NCI-H2196 treated with DMSO at 0.1 percent for 48 hours (cell line): ENCODE measurements around the gene HOXA11.
A peak's percentile ranks its signal among the peaks of the same experiment; 100 is the strongest.

ENCODE experiments used
- DNase-seq: peaks from one replicate; lab custom pipeline; 2025; ENCODE audit not compliant: unreplicated experiment; lab: John Stamatoyannopoulos, UW

HOXA11 gene

GRCh38 chr7:27159266-27160144 is 25.5 kb downstream of the HOXA11 start:
- DNase-seq, result no peak

- DNase-seq, result no peak
These were observed 26.4 kb downstream of the HOXA11 start for GRCh38 chr7:27158436-27159265.

DNA sequence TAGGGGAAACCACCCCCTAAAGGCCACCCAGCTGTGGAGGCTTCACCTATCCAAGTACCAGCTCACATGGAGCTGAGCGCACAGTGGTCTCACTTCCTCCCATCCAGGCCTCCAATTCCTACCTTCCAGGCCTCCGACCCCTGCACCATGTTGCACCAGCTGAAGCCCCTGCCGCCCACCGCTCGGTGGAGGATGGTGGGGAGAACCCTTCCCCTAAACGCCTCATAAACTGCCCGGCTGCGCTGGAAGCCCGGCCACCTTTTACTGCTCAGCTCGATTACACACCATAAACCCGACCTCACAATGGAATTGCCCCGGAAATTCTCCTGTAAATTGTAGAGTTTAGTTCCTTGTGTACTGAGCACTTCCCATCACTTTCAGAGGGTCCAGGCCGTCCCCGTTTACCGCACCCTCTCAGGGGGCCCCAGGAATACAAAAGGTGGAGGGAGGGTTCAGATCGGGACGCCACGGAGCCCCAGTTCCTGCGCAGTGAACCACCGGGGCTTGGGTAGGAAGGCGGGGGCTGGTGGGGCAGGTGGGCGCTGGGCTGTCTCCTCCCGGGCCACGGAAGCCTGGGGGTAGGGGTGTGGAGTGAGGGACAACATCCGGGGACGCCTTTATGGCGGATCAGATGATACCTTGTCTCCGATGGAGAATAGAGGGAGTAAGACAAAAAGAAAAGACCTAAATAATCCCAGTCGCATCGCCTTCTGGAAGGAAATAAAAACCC is 27.2 kb downstream of the HOXA11 start:
- DNase-seq, result no peak

GRCh38 chr7:27156916-27157701 is 27.9 kb downstream of the HOXA11 start:
- DNase-seq, result no peak

DNA sequence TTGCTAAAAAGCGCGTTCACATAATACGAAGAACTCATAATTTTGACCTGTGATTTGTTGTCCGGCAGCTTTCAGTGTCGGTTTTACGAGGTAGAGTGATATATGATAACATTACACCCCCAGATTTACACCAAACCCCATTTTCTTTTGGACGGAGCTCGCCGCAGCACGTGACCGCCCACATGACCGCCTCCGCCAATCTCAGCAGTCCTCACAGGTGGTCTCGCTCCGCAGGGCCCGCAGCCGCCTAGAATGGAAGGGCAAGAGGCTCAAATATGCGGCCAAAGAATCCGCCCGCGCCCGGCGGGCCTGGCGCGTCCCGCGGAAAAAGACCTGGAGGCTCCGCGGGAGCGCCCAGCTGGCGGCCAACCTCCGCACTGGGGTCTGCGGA is 28.5 kb downstream of the HOXA11 start, which contains the start of gene HOXA7:
TSS of gene HOXA7 (minus strand) at position 168 of the 391 bp plus-strand sequence. CDS start at position 38, 130 bp downstream.
- no peak for DNase-seq

GRCh38 chr7:27155816-27156507 is 29.1 kb downstream of the HOXA11 start:
- no peak for DNase-seq

DNA sequence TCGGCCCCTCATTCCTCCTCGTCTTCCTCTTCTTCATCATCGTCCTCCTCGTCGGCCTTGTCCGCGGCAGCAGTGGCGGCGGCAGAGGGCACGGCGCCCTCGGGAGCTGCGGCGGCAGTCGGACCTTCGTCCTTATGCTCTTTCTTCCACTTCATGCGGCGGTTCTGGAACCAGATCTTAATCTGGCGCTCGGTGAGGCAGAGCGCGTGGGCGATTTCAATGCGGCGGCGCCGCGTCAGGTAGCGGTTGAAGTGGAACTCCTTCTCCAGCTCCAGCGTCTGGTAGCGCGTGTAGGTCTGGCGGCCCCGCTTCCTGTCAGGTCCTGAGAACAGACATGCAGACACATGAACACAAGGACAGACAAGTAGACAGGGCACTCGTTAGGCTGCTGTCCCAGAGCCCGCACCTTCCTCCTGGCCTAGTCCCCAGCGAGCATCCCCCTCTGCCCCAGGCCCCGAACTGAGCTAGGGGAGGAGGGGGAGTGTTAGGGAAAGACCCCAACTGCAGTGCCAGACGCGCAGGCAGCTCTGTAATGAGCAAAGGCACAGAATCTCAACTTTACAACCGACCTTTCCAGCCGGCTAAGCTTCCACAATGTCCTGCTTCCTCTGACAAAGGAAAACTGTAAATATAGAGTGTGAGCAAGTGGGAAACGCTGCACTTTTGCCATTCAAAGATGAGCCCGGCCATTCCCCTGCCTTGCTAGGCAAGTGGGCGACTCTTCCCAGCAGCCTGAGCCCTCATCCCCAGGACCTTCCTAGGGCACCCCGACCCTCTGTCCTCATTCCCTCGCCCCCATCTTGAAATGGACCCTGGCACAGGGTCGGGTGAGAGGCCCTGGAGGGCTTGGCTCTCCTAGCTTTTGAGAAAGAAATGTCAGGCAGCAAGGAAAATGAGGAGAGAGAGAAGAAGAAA is 29.9 kb downstream of the HOXA11 start:
- no peak for DNase-seq

GRCh38 chr7:27154369-27154768 is 30.7 kb downstream of the HOXA11 start:
- no peak for DNase-seq

GRCh38 chr7:27153526-27153925 is 31.5 kb downstream of the HOXA11 start:
- no peak for DNase-seq

DNA sequence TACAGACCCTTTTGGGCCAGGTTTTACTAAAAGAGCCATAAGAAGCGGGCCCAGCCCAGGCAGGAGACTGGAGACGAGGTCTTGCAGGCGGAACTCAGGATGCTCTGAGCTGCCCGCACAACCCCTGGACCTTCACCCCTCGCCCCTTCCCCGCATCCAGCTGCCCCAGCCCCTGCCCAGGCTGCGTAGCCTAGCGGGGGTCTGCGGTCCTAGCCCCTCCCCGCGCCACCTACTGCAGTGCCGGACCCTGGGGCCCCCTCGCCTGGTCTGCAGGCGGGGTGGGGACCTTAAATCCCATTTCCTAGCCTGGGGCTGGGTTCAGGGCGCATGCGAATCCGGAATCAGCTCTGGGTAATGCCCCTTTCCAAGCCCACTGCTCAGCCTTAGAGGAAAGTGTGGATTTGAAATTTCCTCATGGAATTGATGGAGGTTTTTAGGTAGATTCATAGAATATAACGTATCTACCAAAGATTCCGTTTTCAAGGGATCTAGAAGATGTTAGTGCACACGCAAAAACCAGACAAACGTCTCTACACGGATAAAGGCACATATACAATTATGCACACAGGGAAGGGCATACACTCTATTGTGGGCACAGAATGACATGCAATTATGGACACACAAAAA is 32.1 kb downstream of the HOXA11 start:
- DNase-seq, result no peak

GRCh38 chr7:27151931-27152815 is 32.9 kb downstream of the HOXA11 start, which contains the start of gene HOXA3:
Gene HOXA3 (minus strand): TSS chr7:27152583. CDS start chr7:27110640, 41,943 bp downstream.
- DNase-seq, result no peak

GRCh38 chr7:27151341-27151930 is 33.6 kb downstream of the HOXA11 start:
- DNase-seq, result no peak

DNA sequence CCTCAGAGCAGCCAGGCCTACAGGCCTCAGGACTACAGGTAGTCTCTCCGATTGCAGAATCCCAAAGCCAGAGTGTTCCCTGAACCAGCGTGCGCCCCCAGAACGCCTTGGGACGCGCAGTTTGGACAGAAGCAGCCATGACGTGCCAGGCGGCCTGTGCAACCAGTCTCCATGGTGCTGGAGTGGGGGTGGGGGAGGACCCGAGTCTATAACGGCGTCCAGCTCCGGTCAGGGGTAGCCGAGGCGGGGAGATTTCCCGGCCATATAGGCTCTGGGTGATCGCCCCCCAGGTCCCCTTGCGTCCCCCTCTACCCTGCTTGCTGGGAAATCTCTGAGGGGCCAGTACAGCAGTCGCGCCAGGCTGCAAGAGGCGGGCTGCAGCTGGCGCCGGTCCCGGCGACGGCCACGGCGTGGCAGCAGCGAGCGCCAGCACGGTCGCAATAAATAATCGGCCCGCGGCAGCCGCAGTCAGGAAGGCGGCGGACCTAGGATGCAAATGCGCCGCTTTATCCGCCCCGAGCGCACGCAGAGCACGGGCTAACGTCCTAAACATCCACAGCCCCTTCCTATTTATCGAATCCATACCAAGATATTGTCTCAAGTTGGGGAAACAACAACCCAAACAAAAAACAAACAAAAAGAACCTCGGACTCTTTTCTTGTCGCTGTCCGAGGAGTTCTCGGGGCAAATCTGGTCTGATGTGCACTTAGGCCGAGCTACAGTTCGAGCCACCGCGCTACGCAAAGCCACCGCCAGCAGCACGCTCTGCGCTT is 34.3 kb downstream of the HOXA11 start:
- DNase-seq, result peak; percentile 62

DNA sequence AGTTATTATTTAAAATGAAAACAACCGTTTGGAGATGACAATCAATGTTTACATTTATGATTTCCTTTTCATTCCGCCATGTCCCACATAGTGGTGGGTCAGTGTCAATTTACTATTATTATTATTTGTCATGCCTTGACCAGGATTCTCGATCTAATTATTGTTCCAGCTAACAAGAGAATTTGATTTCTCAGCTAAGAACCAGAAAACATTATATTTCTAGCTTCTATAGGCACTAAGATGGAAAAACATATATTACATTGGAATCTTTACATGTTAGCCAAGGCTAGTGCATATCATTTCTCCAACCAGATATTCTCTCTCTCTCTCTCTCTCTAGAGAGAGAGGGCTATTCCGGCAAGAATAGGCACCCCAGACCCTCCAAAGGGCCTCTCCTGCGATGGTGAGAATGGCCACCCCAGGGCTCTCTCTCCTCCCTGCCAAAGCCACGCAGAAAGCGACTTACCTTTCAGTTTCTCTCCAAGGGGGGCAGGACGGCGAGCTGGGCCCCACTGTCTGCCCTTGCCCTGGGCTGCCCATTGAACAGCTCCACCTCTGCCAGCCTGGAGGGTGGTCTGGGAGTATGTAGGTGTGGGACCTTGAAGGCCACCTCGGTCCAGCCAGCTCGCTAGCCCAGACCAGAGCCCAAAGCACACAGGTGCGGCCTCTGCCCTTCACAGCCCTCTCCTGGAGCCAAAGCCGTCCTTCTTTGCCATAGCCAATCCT is 35.0 kb downstream of the HOXA11 start:
- DNase-seq, result peak; percentile 43
